NCI-H2107 treated with DMSO at 0.1 percent for 48 hours (cell line): Measurements from ENCODE around the gene KDM1B.

Experiments used
- DNase-seq: peaks from one replicate; lab custom pipeline; 2025; ENCODE audit not compliant: unreplicated experiment; lab: John Stamatoyannopoulos, UW

The KDM1B gene

GRCh38 chr6:18155150-18155863 lies at the start of gene KDM1B:
Gene KDM1B (plus strand): TSS chr6:18155422. CDS start chr6:18159896, 4,474 bp downstream.
- peak; percentile 70 for DNase-seq

GRCh38 chr6:18107061-18107460 lies 48.2 kb upstream of the KDM1B start:
- DNase-seq = no peak

- DNase-seq = no peak
Observed at GRCh38 chr6:18110162-18110561, 45.1 kb upstream of the KDM1B start.

- DNase-seq = no peak
Observed at GRCh38 chr6:18115356-18115755, 39.9 kb upstream of the KDM1B start.

GRCh38 chr6:18117136-18117535 lies 38.1 kb upstream of the KDM1B start:
- DNase-seq = no peak

- no peak for DNase-seq
Observed at GRCh38 chr6:18118330-18118729, 36.9 kb upstream of the KDM1B start.

- DNase-seq = no peak
Observed at GRCh38 chr6:18119236-18119635, 36.0 kb upstream of the KDM1B start.

GRCh38 chr6:18121580-18122127 lies 33.6 kb upstream of the KDM1B start:
- no peak for DNase-seq

GRCh38 chr6:18122128-18123093 lies 32.8 kb upstream of the KDM1B start, which contains the start of gene NHLRC1:
Gene NHLRC1 (minus strand): TSS chr6:18122677. CDS start chr6:18122606, 71 bp downstream.
- DNase-seq = no peak

- no peak for DNase-seq
Observed at GRCh38 chr6:18126121-18126520, 29.1 kb upstream of the KDM1B start.

GRCh38 chr6:18132346-18132745 lies 22.9 kb upstream of the KDM1B start:
- no peak for DNase-seq

- no peak for DNase-seq
Observed at GRCh38 chr6:18135171-18135570, 20.1 kb upstream of the KDM1B start.

GRCh38 chr6:18136260-18136659 lies 19.0 kb upstream of the KDM1B start:
- no peak for DNase-seq

GRCh38 chr6:18138906-18139305 lies 16.3 kb upstream of the KDM1B start:
- no peak for DNase-seq

- DNase-seq = no peak
Observed at GRCh38 chr6:18139935-18140621, 15.1 kb upstream of the KDM1B start.

- no peak for DNase-seq
Observed at GRCh38 chr6:18141805-18142590, 13.2 kb upstream of the KDM1B start.

GRCh38 chr6:18142591-18142861 lies 12.7 kb upstream of the KDM1B start:
- no peak for DNase-seq

- no peak for DNase-seq
Observed at GRCh38 chr6:18147160-18147559, 8.1 kb upstream of the KDM1B start.

GRCh38 chr6:18147616-18148015 lies 7.6 kb upstream of the KDM1B start:
- DNase-seq = no peak

- no peak for DNase-seq
Observed at GRCh38 chr6:18148304-18149025, 6.8 kb upstream of the KDM1B start.
